Measurements from ENCODE around the gene SHQ1. TPM values are rescaled to one million over a fixed set of nuclear protein-coding genes. Genes with fewer than 3 reads are reported as not detected.

The SHQ1 gene
- total RNA-seq, 1 experiment from 2014 or later = 24.8 TPM

- H3F3A ChIP-seq (ENCODE audit: insufficient read depth, low read depth) = no peaks in the 10 kb centered on the region
- TF ChIP-seq EZH2 (IDR thresholded peaks at IDR 0.05; ENCODE audit: low read depth) (no peak), CTCF (conservative IDR thresholded peaks at IDR 0.05) (no peak)
- no peak overlapping the region for H3K27ac ChIP-seq
- ChIA-PET POLR2A (ENCODE audit: unreplicated experiment) (no interaction called here), CTCF (interaction anchor here (0.6 kb wide), 1 partner anchor 79 kb away, joined by 3 read pairs; no protein-coding TSS in a partner anchor)
- H3K4me3 ChIP-seq = no peak overlapping the region
- no peaks in the 10 kb centered on the region for H3K9me2 ChIP-seq (ENCODE audit: insufficient read depth)
- no peaks in the 10 kb centered on the region for H3K36me3 ChIP-seq (ENCODE audit: low read depth)
- no peak overlapping the region for H3K4me2 ChIP-seq
- no peaks in the 10 kb centered on the region for H3K79me2 ChIP-seq (ENCODE audit: low read depth)
- H3K9me3 ChIP-seq (ENCODE audit: insufficient read depth, low read depth) = no peaks in the 10 kb centered on the region
- H2AFZ ChIP-seq = no peak overlapping the region
- intact Hi-C loops (cut with micrococcal nuclease; ENCODE audit: unreplicated experiment) = no loop called here
- no peaks in the 10 kb centered on the region for H4K20me1 ChIP-seq (ENCODE audit: insufficient read depth)
- no peaks in the 10 kb centered on the region for H3K27me3 ChIP-seq (ENCODE audit: insufficient read depth, low read depth)
- H3K4me1 ChIP-seq (replicated peaks; ENCODE audit: insufficient read depth) = peaks cover 6% of the 10 kb centered on the region
- BruUV-seq (replicated peaks) = no TSS peak
- no peak for DNase-seq
Observed at GRCh38 chr3:72816862-72817355, 31.3 kb downstream of the SHQ1 start.

DNA sequence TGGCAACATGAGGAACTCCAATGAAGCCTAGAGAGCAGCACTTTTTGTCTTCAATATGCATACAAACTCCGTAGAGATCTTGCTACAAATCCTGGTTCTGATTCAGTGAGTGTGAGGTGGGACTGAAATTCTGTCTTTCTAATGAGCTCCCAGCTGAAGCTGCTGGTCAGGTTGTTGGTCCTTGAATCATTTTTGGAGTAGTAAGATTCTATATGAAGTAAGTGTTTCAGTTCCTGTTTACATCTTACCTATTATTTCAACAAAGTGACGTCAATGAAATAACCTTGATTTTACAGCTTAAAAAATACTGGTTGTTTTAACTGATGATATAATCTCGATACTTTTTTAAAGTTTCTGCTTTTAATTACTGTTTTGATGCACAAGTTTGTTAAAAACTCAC lies 33.9 kb downstream of the SHQ1 start:
- no peak overlapping the region for H3K4me3 ChIP-seq
- POLR2A ChIA-PET (ENCODE audit: unreplicated experiment) = no interaction called here
- H3F3A ChIP-seq (ENCODE audit: insufficient read depth, low read depth) = no peaks in the 10 kb centered on the region
- H2AFZ ChIP-seq = no peak overlapping the region
- no peak for DNase-seq
- H3K9me2 ChIP-seq (ENCODE audit: insufficient read depth) = no peaks in the 10 kb centered on the region
- no peak overlapping the region for H3K4me2 ChIP-seq
- H3K9me3 ChIP-seq (ENCODE audit: insufficient read depth, low read depth) = no peaks in the 10 kb centered on the region
- no TSS peak for BruUV-seq (replicated peaks)
- no peaks in the 10 kb centered on the region for H3K36me3 ChIP-seq (ENCODE audit: low read depth)
- TF ChIP-seq CTCF (conservative IDR thresholded peaks at IDR 0.05) (no peak), EZH2 (IDR thresholded peaks at IDR 0.05; ENCODE audit: low read depth) (no peak)
- H3K79me2 ChIP-seq (ENCODE audit: low read depth) = no peaks in the 10 kb centered on the region
- H3K4me1 ChIP-seq (replicated peaks; ENCODE audit: insufficient read depth) = no peaks in the 10 kb centered on the region
- no peaks in the 10 kb centered on the region for H3K27me3 ChIP-seq (ENCODE audit: insufficient read depth, low read depth)
- H3K27ac ChIP-seq = no peak overlapping the region
- CTCF ChIA-PET = no interaction called here
- H4K20me1 ChIP-seq (ENCODE audit: insufficient read depth) = no peaks in the 10 kb centered on the region
- intact Hi-C loops (cut with micrococcal nuclease; ENCODE audit: unreplicated experiment) = no loop called here

DNA sequence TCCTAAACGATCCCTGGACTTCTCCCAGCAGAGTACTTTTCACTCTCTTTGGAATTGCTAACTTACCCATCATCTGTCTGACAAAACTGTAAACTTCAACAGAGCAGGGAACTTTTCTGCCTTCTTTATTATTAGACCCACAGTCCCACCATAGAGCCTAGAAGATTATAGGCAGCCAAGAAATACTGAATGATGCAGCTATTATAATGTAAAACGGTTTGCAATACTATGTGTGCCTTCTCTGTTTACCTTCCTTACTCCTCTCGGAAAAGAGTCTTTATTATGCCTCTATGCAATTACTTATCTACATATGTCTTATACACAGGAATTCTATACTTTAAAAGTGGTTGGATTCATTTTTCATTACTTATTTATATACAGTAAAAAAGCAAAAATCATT lies 36.0 kb downstream of the SHQ1 start:
- TF ChIP-seq CTCF (conservative IDR thresholded peaks at IDR 0.05) (no peak), EZH2 (IDR thresholded peaks at IDR 0.05; ENCODE audit: low read depth) (no peak)
- H3F3A ChIP-seq (ENCODE audit: insufficient read depth, low read depth) = no peaks in the 10 kb centered on the region
- intact Hi-C loops (cut with micrococcal nuclease; ENCODE audit: unreplicated experiment) = no loop called here
- no peaks in the 10 kb centered on the region for H4K20me1 ChIP-seq (ENCODE audit: insufficient read depth)
- no peaks in the 10 kb centered on the region for H3K36me3 ChIP-seq (ENCODE audit: low read depth)
- H2AFZ ChIP-seq = no peak overlapping the region
- H3K27ac ChIP-seq = no peak overlapping the region
- H3K79me2 ChIP-seq (ENCODE audit: low read depth) = no peaks in the 10 kb centered on the region
- no peaks in the 10 kb centered on the region for H3K9me2 ChIP-seq (ENCODE audit: insufficient read depth)
- no peaks in the 10 kb centered on the region for H3K9me3 ChIP-seq (ENCODE audit: insufficient read depth, low read depth)
- no TSS peak for BruUV-seq (replicated peaks)
- H3K27me3 ChIP-seq (ENCODE audit: insufficient read depth, low read depth) = no peaks in the 10 kb centered on the region
- DNase-seq = no peak
- H3K4me2 ChIP-seq = no peak overlapping the region
- H3K4me3 ChIP-seq = no peak overlapping the region
- ChIA-PET CTCF (no interaction called here), POLR2A (ENCODE audit: unreplicated experiment) (no interaction called here)
- H3K4me1 ChIP-seq (replicated peaks; ENCODE audit: insufficient read depth) = no peaks in the 10 kb centered on the region
